IMR-90 (cell line): ENCODE data around the gene PLXNA3. TPM values are rescaled to one million over a fixed set of nuclear protein-coding genes. Genes with fewer than 3 reads are reported as not detected.
A peak's percentile ranks its signal among the peaks of the same experiment; 100 is the strongest.

Source experiments
- ATAC-seq: fragments of 200-7000 bp; cut with Tn5 transposase; 2 replicates; pipeline ENCODE4 v1.9.1; 2020; ENCODE audit warnings: low read depth, mild to moderate bottlenecking, moderate library complexity
- BruUV-seq: library from RNA; stranded (reverse); fragments of 400-500 nt; replicated peaks from 2 replicates; lab custom pipeline; 2021; lab: Mats Ljungman, UMichigan
- CTCF ChIA-PET: fragments of 300-600 bp; formaldehyde crosslinking; extraction: SDS; loops from one replicate; lab custom pipeline; 2021; ENCODE audit warnings: antibody characterized with exemption; lab: Yijun Ruan, JAX
- POLR2A ChIA-PET: fragments of 300-600 bp; sonication (Branson Sonifier 250); formaldehyde crosslinking; loops from one replicate; lab custom pipeline; 2022; ENCODE audit warnings: antibody characterized with exemption; ENCODE audit not compliant: unreplicated experiment; lab: Charles Lee
- DNase-seq: peaks from one replicate; pipeline ENCODE4 v3.0.0; 2013
- H2AFZ ChIP-seq: replicated peaks from 2 replicates; pipeline ENCODE3; 2013; ENCODE audit warnings: low read length, mild to moderate bottlenecking; ENCODE audit not compliant: poor library complexity
- H2AK5ac ChIP-seq: 2 replicates; pipeline ENCODE4 v1.6.1; 2013; ENCODE audit warnings: low read depth, low read length, inconsistent platforms
- H2AK9ac ChIP-seq: replicated peaks from 2 replicates; pipeline ENCODE3; 2013; ENCODE audit warnings: mild to moderate bottlenecking, low read depth, low read length, moderate library complexity; ENCODE audit not compliant: poor library complexity
- H2BK120ac ChIP-seq: 2 replicates; pipeline ENCODE4 v1.6.1; 2013; ENCODE audit warnings: low read depth, low read length, inconsistent platforms
- H2BK15ac ChIP-seq: 3 replicates; pipeline ENCODE4 v1.6.1; 2013; ENCODE audit warnings: low read depth, low read length, inconsistent platforms
- H2BK20ac ChIP-seq: 2 replicates; pipeline ENCODE4 v1.6.1; 2013; ENCODE audit warnings: low read depth, mild to moderate bottlenecking, inconsistent platforms, low read length, moderate library complexity
- H2BK5ac ChIP-seq: 2 replicates; pipeline ENCODE4 v1.6.1; 2013; ENCODE audit warnings: mild to moderate bottlenecking, low read depth, low read length, inconsistent platforms; ENCODE audit not compliant: poor library complexity, severe bottlenecking
- H3K14ac ChIP-seq: replicated peaks from 2 replicates; pipeline ENCODE4 v1.6.1; 2013; ENCODE audit warnings: low read depth, low read length, inconsistent platforms
- H3K18ac ChIP-seq: 2 replicates; pipeline ENCODE4 v1.6.1; 2013; ENCODE audit warnings: low read depth, low read length, control low read depth
- H3K23ac ChIP-seq: 2 replicates; pipeline ENCODE4 v1.6.1; 2013; ENCODE audit warnings: low read depth, low read length, inconsistent platforms
- H3K27ac ChIP-seq: 2 replicates; pipeline ENCODE4 v1.5.1; 2013; ENCODE audit warnings: mild to moderate bottlenecking, control low read depth, low read length; ENCODE audit not compliant: insufficient read depth
- H3K27me3 ChIP-seq: 2 replicates; pipeline ENCODE4 v1.6.1; 2013; ENCODE audit warnings: low read length; ENCODE audit not compliant: control insufficient read depth, insufficient read depth
- H3K36me3 ChIP-seq: 2 replicates; pipeline ENCODE4 v1.6.1; 2013; ENCODE audit warnings: low read length, mixed read lengths; ENCODE audit not compliant: control insufficient read depth, insufficient read depth
- H3K4ac ChIP-seq: 2 replicates; pipeline ENCODE4 v1.6.1; 2013; ENCODE audit warnings: low read depth, low read length, inconsistent platforms
- H3K4me1 ChIP-seq: 2 replicates; pipeline ENCODE4 v1.6.1; 2013; ENCODE audit warnings: low read length, mixed read lengths; ENCODE audit not compliant: control insufficient read depth, insufficient read depth
- H3K4me2 ChIP-seq: 2 replicates; pipeline ENCODE4 v1.6.1; 2013; ENCODE audit warnings: low read depth, mild to moderate bottlenecking, control low read depth, low read length, moderate library complexity
- H3K4me3 ChIP-seq: 2 replicates; pipeline ENCODE4 v1.5.1; 2013; ENCODE audit warnings: low read depth, mild to moderate bottlenecking, control low read depth, low read length, moderate library complexity; ENCODE audit not compliant: insufficient read depth
- H3K56ac ChIP-seq: 2 replicates; pipeline ENCODE4 v1.6.1; 2013; ENCODE audit warnings: low read length, inconsistent platforms; ENCODE audit not compliant: insufficient read depth; ENCODE audit errors: extremely low read depth
- H3K79me1 ChIP-seq, 2 experiments: 2 replicates each; pipeline ENCODE4 v1.6.1; 2013; ENCODE audit warnings: low read length in 2 of 2, inconsistent platforms in 1 of 2, low read depth in 1 of 2
- H3K9ac ChIP-seq: 2 replicates; pipeline ENCODE4 v1.6.1; 2013; ENCODE audit warnings: low read depth, low read length, control low read depth
- H3K9me1 ChIP-seq: 2 replicates; pipeline ENCODE4 v1.6.1; 2013; ENCODE audit warnings: low read length, inconsistent platforms; ENCODE audit not compliant: insufficient read depth
- H3K9me3 ChIP-seq: 2 replicates; pipeline ENCODE4 v1.6.1; 2013; ENCODE audit warnings: low read length; ENCODE audit not compliant: control insufficient read depth, insufficient read depth
- H4K20me1 ChIP-seq: 2 replicates; pipeline ENCODE4 v1.6.1; 2013; ENCODE audit warnings: low read length, inconsistent platforms; ENCODE audit not compliant: insufficient read depth
- H4K5ac ChIP-seq: 2 replicates; pipeline ENCODE4 v1.6.1; 2013; ENCODE audit warnings: mild to moderate bottlenecking, low read depth, low read length, control low read depth
- H4K8ac ChIP-seq, 2 experiments: 2 replicates each; pipeline ENCODE4 v1.6.1; 2013; ENCODE audit warnings: low read depth in 2 of 2, low read length in 2 of 2, control low read depth in 1 of 2, inconsistent platforms in 1 of 2
- H4K91ac ChIP-seq: 2 replicates; pipeline ENCODE4 v1.6.1; 2013; ENCODE audit warnings: low read depth, low read length, inconsistent platforms; ENCODE audit not compliant: insufficient read depth
- BHLHE40 ChIP-seq: fragments of 150-350 bp; IDR thresholded peaks from 2 replicates; pipeline ENCODE4 v1.6.1; 2016; ENCODE audit warnings: mild to moderate bottlenecking, low read depth, low read length
- CEBPB ChIP-seq: IDR thresholded peaks from 2 replicates; pipeline ENCODE4 v1.6.1; 2012; ENCODE audit warnings: low read depth, low read length, improper control_type of control experiment
- CHD1 ChIP-seq: IDR thresholded peaks from 2 replicates; pipeline ENCODE4 v1.6.1; 2012; ENCODE audit warnings: low read depth, low read length, improper control_type of control experiment
- FOS ChIP-seq: fragments of 150-350 bp; IDR thresholded peaks from 2 replicates; pipeline ENCODE4 v1.6.1; 2016; ENCODE audit warnings: low read depth, low read length
- MAFK ChIP-seq: IDR thresholded peaks from 2 replicates; pipeline ENCODE4 v1.6.1; 2012; ENCODE audit warnings: low read depth, low read length, improper control_type of control experiment
- MAZ ChIP-seq: IDR thresholded peaks from 2 replicates; pipeline ENCODE4 v1.6.1; 2012; ENCODE audit warnings: low read depth, mild to moderate bottlenecking, low read length, improper control_type of control experiment, moderate library complexity, borderline replicate concordance
- MXI1 ChIP-seq: IDR thresholded peaks from 2 replicates; pipeline ENCODE4 v1.6.1; 2012; ENCODE audit warnings: low read depth, mild to moderate bottlenecking, low read length, moderate library complexity, borderline replicate concordance
- NFE2L2 ChIP-seq: fragments of 150-350 bp; IDR thresholded peaks from 2 replicates; pipeline ENCODE4 v1.6.1; 2016; ENCODE audit warnings: low read depth, mild to moderate bottlenecking, low read length
- POLR2A ChIP-seq: IDR thresholded peaks from 2 replicates; pipeline ENCODE4 v1.6.1; 2012; ENCODE audit warnings: mild to moderate bottlenecking, low read depth, low read length
- RAD21 ChIP-seq: IDR thresholded peaks from 2 replicates; pipeline ENCODE4 v1.6.1; 2012; ENCODE audit warnings: low read length, improper control_type of control experiment
- RCOR1 ChIP-seq: IDR thresholded peaks from 2 replicates; pipeline ENCODE4 v1.6.1; 2012; ENCODE audit warnings: mild to moderate bottlenecking, low read length, improper control_type of control experiment; ENCODE audit not compliant: insufficient replicate concordance
- RFX5 ChIP-seq: IDR thresholded peaks from 2 replicates; pipeline ENCODE4 v1.8.0; 2012; ENCODE audit warnings: low read depth, mild to moderate bottlenecking, low read length, moderate library complexity
- SMC3 ChIP-seq: fragments of 150-350 bp; IDR thresholded peaks from 2 replicates; pipeline ENCODE4 v1.6.1; 2016; ENCODE audit warnings: low read depth, mild to moderate bottlenecking, antibody characterized with exemption, low read length, moderate library complexity
- WGBS, 2 experiments: methylation state at CpG; one replicate each; pipeline versions ENCODE4 v1.1.5 to v1.1.7; 2013; ENCODE audit warnings: missing lambda C conversion rate in 2 of 2; ENCODE audit not compliant: insufficient read length in 1 of 2; ENCODE audit errors: extremely low coverage in 2 of 2; 5-methylcytosine and 5-hydroxymethylcytosine counted together
- dilution Hi-C: fragments of 300-500 bp; cut with HindIII; formaldehyde crosslinking; loops from one replicate; pipeline ENCODE4 v1.14.3; 2018; ENCODE audit warnings: low sequenced_read_pairs; ENCODE audit not compliant: unreplicated experiment
- in situ Hi-C: fragments of 300-500 bp; cut with MboI; formaldehyde crosslinking; loops from 3 replicates; pipeline ENCODE4 v1.14.3; 2019; ENCODE audit warnings: low sequenced_read_pairs, inconsistent platforms, mixed read lengths
- intact Hi-C: fragments of 100-400 bp; cut with micrococcal nuclease; formaldehyde crosslinking; loops from 2 replicates; pipeline ENCODE4 v1.10.0; 2022
- polyA plus RNA-seq, 3 experiments: library from polyadenylated mRNA; depleted of rRNA; stranded (reverse); fragments of >200 nt; gene quantifications; 2 replicates each; pipeline ENCODE4 v1.2.3, GENCODE V29; 2012; ENCODE audit warnings: low replicate concordance in 1 of 3
- total RNA-seq: library from RNA; depleted of rRNA; stranded (reverse); fragments of >200 nt; gene quantifications from 2 replicates; pipeline ENCODE4 v1.2.3, GENCODE V29; 2012
- TF ChIP-seq, protein P1 (sequence below): fragments of 150-350 bp; IDR thresholded peaks from 2 replicates; pipeline ENCODE4 v1.6.1; 2016; ENCODE audit warnings: low read depth, mild to moderate bottlenecking, low read length, moderate library complexity, borderline replicate concordance
- TF ChIP-seq, protein P2 (sequence below): conservative IDR thresholded peaks from 2 replicates; pipeline ENCODE4 v1.5.1; 2012; ENCODE audit warnings: mild to moderate bottlenecking, low read depth, low read length, improper control_type of control experiment
- TF ChIP-seq, protein P3 (sequence below): fragments of 150-350 bp; IDR thresholded peaks from 2 replicates; pipeline ENCODE4 v1.6.1; 2017; ENCODE audit warnings: mild to moderate bottlenecking, antibody characterized with exemption, low read length, low read depth

PLXNA3 gene
- total and polyA plus RNA-seq, 2 of the 4 experiments (the other 2 are of a cell fraction) = 4.3 to 111 TPM

DNA sequence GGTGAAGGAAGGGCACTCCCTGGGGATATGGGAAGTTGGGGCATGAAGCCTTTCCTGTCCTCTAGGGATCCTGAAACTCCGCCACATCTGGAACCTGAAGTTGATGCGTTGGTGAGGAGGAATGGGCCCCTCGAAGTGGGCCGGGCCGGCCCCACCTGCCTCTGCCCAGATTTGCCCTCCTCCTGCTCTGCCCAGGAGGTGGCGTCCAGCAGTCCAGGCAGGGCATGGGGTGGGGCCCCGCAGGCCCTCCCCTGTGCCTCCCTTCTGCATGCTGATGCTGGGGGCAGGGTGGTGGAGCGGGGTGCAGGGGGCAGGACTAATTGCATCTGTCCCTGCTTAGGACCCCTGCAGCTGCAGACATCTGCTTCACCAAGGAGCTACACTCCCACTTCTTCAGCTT is 44.9 kb upstream of the PLXNA3 start:
- dilution Hi-C loops = no loop called here
- H2BK5ac ChIP-seq = no peak overlapping the region
- intact Hi-C loops = loop anchor here (5.0 kb wide), 1 partner anchor 119 kb away; no protein-coding TSS in a partner anchor
- H3K4ac ChIP-seq = no peak overlapping the region
- WGBS, 2 experiments = 85% methylated on average over 2 of the region's 8 CpGs; no CpG with 5 or more reads in 1 of the 2 experiments
- H3K27me3 ChIP-seq = no peaks in the 10 kb centered on the region
- DNase-seq (no peak), ATAC-seq (no peak)
- H3K79me1 ChIP-seq = peaks cover 5 to 25% of the 10 kb centered on the region in 2 experiments; a peak in 3 of 4 replicates
- peak overlapping the region; percentile 75 for H2AK9ac ChIP-seq
- in situ Hi-C loops = no loop called here
- H3K9me1 ChIP-seq = peaks cover 3% of the 10 kb centered on the region; the same call in 1 of the 2 replicates
- H2AK5ac ChIP-seq = no peak overlapping the region
- H3K18ac ChIP-seq = no peak overlapping the region
- peaks cover 4% of the 10 kb centered on the region for H3K4me1 ChIP-seq
- no peaks in the 10 kb centered on the region for H3K9me3 ChIP-seq
- H4K8ac ChIP-seq = no peak overlapping the region
- no peak overlapping the region for H3K23ac ChIP-seq
- no peak overlapping the region for H3K27ac ChIP-seq
- no peak overlapping the region for H4K5ac ChIP-seq
- TF ChIP-seq SMC3 (no peak), POLR2A (no peak), MAFK (no peak), RFX5 (no peak), MAZ (no peak), NFE2L2 (no peak), CEBPB (no peak), RCOR1 (no peak), RAD21 (no peak), FOS (no peak), MXI1 (no peak), BHLHE40 (no peak), CHD1 (no peak)
- TF ChIP-seq, protein P1, sequence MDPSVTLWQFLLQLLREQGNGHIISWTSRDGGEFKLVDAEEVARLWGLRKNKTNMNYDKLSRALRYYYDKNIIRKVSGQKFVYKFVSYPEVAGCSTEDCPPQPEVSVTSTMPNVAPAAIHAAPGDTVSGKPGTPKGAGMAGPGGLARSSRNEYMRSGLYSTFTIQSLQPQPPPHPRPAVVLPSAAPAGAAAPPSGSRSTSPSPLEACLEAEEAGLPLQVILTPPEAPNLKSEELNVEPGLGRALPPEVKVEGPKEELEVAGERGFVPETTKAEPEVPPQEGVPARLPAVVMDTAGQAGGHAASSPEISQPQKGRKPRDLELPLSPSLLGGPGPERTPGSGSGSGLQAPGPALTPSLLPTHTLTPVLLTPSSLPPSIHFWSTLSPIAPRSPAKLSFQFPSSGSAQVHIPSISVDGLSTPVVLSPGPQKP = no peak
- TF ChIP-seq, protein P2, sequence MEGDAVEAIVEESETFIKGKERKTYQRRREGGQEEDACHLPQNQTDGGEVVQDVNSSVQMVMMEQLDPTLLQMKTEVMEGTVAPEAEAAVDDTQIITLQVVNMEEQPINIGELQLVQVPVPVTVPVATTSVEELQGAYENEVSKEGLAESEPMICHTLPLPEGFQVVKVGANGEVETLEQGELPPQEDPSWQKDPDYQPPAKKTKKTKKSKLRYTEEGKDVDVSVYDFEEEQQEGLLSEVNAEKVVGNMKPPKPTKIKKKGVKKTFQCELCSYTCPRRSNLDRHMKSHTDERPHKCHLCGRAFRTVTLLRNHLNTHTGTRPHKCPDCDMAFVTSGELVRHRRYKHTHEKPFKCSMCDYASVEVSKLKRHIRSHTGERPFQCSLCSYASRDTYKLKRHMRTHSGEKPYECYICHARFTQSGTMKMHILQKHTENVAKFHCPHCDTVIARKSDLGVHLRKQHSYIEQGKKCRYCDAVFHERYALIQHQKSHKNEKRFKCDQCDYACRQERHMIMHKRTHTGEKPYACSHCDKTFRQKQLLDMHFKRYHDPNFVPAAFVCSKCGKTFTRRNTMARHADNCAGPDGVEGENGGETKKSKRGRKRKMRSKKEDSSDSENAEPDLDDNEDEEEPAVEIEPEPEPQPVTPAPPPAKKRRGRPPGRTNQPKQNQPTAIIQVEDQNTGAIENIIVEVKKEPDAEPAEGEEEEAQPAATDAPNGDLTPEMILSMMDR = no peak
- TF ChIP-seq, protein P3, sequence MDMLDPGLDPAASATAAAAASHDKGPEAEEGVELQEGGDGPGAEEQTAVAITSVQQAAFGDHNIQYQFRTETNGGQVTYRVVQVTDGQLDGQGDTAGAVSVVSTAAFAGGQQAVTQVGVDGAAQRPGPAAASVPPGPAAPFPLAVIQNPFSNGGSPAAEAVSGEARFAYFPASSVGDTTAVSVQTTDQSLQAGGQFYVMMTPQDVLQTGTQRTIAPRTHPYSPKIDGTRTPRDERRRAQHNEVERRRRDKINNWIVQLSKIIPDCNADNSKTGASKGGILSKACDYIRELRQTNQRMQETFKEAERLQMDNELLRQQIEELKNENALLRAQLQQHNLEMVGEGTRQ = no peak
- no peak overlapping the region for H3K9ac ChIP-seq
- CTCF ChIA-PET = no interaction called here
- H3K14ac ChIP-seq = no peak overlapping the region
- peaks cover 5% of the 10 kb centered on the region for H3K36me3 ChIP-seq
- H2BK20ac ChIP-seq = no peak overlapping the region
- H3K4me3 ChIP-seq = no peak overlapping the region
- no TSS peak for BruUV-seq
- no peak overlapping the region for H4K91ac ChIP-seq
- no peaks in the 10 kb centered on the region for H4K20me1 ChIP-seq
- no peak overlapping the region for H3K4me2 ChIP-seq
- no peak overlapping the region for H3K56ac ChIP-seq
- H2BK15ac ChIP-seq = no peak overlapping the region
- POLR2A ChIA-PET = no interaction called here
- peak overlapping the region; percentile 19 for H2AFZ ChIP-seq
- no peak overlapping the region for H2BK120ac ChIP-seq
